HG03064 (cell line): ENCODE measurements around the gene P4HA1.
"Not testable (repeated sequence)": the region's sequence is repeated elsewhere in the genome, so short reads cannot be mapped to it uniquely, and the experiment has no call there.

Source experiments
- ATAC-seq: cut with Tn5 transposase; IDR thresholded peaks from one replicate; pipeline ENCODE4 v1.9.1; 2021; ENCODE audit warnings: low read depth; ENCODE audit not compliant: unreplicated experiment

Gene P4HA1

GRCh38 chr10:72984618-72985017, 112.0 kb downstream of the P4HA1 start:
- not testable (repeated sequence) for ATAC-seq

- no peak for ATAC-seq
Observed at GRCh38 chr10:72981882-72982529, 114.7 kb downstream of the P4HA1 start.

- ATAC-seq: no peak
Observed at GRCh38 chr10:72981028-72981881, 115.4 kb downstream of the P4HA1 start.

- ATAC-seq: no peak
Observed at GRCh38 chr10:72980348-72980747, 116.3 kb downstream of the P4HA1 start.

GRCh38 chr10:72979709-72980108, 117.0 kb downstream of the P4HA1 start:
- ATAC-seq: no peak

GRCh38 chr10:72976886-72977285, 119.8 kb downstream of the P4HA1 start:
- ATAC-seq: no peak
